ENCODE data around the gene TMEM106C. TPM values are rescaled to one million over a fixed set of nuclear protein-coding genes. Genes with fewer than 3 reads are reported as not detected.

Gene TMEM106C
- polyA plus RNA-seq, 1 donor from 2014 or later = 290 TPM

GRCh38 chr12:47980779-47981495, 17.5 kb downstream of the TMEM106C start:
- no peak overlapping the region for H3K9ac ChIP-seq (ENCODE audit: low read length)
- H3K9me3 ChIP-seq (ENCODE audit: low read length) = no peaks in the 10 kb centered on the region
- H3K36me3 ChIP-seq (ENCODE audit: insufficient read depth, low read length) = no peaks in the 10 kb centered on the region
- no peaks in the 10 kb centered on the region for H4K20me1 ChIP-seq (ENCODE audit: insufficient read depth)
- no peak overlapping the region for H3K4me2 ChIP-seq (ENCODE audit: low read length)
- H3K27me3 ChIP-seq (ENCODE audit: insufficient read depth, low read depth, low read length) = no peaks in the 10 kb centered on the region
- H3K79me2 ChIP-seq (replicated peaks; ENCODE audit: insufficient read depth, low read length) = no peaks in the 10 kb centered on the region
- H3F3A ChIP-seq (ENCODE audit: insufficient read depth, low read length, poor library complexity, severe bottlenecking) = no peaks in the 10 kb centered on the region
- H2AFZ ChIP-seq (ENCODE audit: low read depth, low read length) = no peak overlapping the region
- H3K9me2 ChIP-seq (ENCODE audit: insufficient read depth, low read length) = no peaks in the 10 kb centered on the region
- TF ChIP-seq POLR2AphosphoS5 (IDR thresholded peaks at IDR 0.05) (no peak), TAF1 (IDR thresholded peaks at IDR 0.05; ENCODE audit: low read depth) (no peak), REST (IDR thresholded peaks at IDR 0.05; ENCODE audit: borderline replicate concordance) (no peak), EP300 (conservative IDR thresholded peaks at IDR 0.05; ENCODE audit: poor library complexity, severe bottlenecking) (no peak), RAD21 (conservative IDR thresholded peaks at IDR 0.05) (no peak), EZH2 (IDR thresholded peaks at IDR 0.05; ENCODE audit: borderline replicate concordance, insufficient read depth, low read length, poor library complexity, severe bottlenecking) (no peak), MXI1 (conservative IDR thresholded peaks at IDR 0.05; ENCODE audit: poor library complexity, severe bottlenecking) (no peak), SMC3 (conservative IDR thresholded peaks at IDR 0.05; ENCODE audit: poor library complexity) (no peak), CTCF (IDR thresholded peaks at IDR 0.05; ENCODE audit: poor library complexity, severe bottlenecking) (no peak)
- no peak overlapping the region for H3K27ac ChIP-seq (ENCODE audit: low read length)
- H3K4me3 ChIP-seq (ENCODE audit: low read length) = no peak overlapping the region

- no peaks in the 10 kb centered on the region for H3K36me3 ChIP-seq (ENCODE audit: insufficient read depth, low read length)
- TF ChIP-seq EZH2 (IDR thresholded peaks at IDR 0.05; ENCODE audit: borderline replicate concordance, insufficient read depth, low read length, poor library complexity, severe bottlenecking) (no peak), RAD21 (conservative IDR thresholded peaks at IDR 0.05) (no peak), POLR2AphosphoS5 (IDR thresholded peaks at IDR 0.05) (no peak), MXI1 (conservative IDR thresholded peaks at IDR 0.05; ENCODE audit: poor library complexity, severe bottlenecking) (no peak), EP300 (conservative IDR thresholded peaks at IDR 0.05; ENCODE audit: poor library complexity, severe bottlenecking) (no peak), REST (IDR thresholded peaks at IDR 0.05; ENCODE audit: borderline replicate concordance) (no peak), TAF1 (IDR thresholded peaks at IDR 0.05; ENCODE audit: low read depth) (no peak)
- no peaks in the 10 kb centered on the region for H3K79me2 ChIP-seq (replicated peaks; ENCODE audit: insufficient read depth, low read length)
- no peaks in the 10 kb centered on the region for H3F3A ChIP-seq (ENCODE audit: insufficient read depth, low read length, poor library complexity, severe bottlenecking)
- H3K4me2 ChIP-seq (ENCODE audit: low read length) = no peak overlapping the region
- H3K27ac ChIP-seq (ENCODE audit: low read length) = no peak overlapping the region
- no peaks in the 10 kb centered on the region for H3K27me3 ChIP-seq (ENCODE audit: insufficient read depth, low read depth, low read length)
- H4K20me1 ChIP-seq (ENCODE audit: insufficient read depth) = no peaks in the 10 kb centered on the region
- H3K4me3 ChIP-seq (ENCODE audit: low read length) = no peak overlapping the region
- H3K9me2 ChIP-seq (ENCODE audit: insufficient read depth, low read length) = no peaks in the 10 kb centered on the region
- H3K9ac ChIP-seq (ENCODE audit: low read length) = no peak overlapping the region
- no peaks in the 10 kb centered on the region for H3K9me3 ChIP-seq (ENCODE audit: low read length)
- H2AFZ ChIP-seq (ENCODE audit: low read depth, low read length) = no peak overlapping the region
These were observed 18.3 kb downstream of the TMEM106C start for GRCh38 chr12:47981496-47982260.
